GM23338 (cell line): ENCODE results near the gene CCDC60. TPM values are rescaled to one million over a fixed set of nuclear protein-coding genes. Genes with fewer than 3 reads are reported as not detected.

Source experiments
- ATAC-seq: fragments of 200-7000 bp; cut with Tn5 transposase; 3 replicates; pipeline ENCODE4 v1.9.1; 2020
- DNase-seq: peaks from one replicate; pipeline ENCODE4 v3.0.0-alpha.2; 2015; ENCODE audit warnings: low spot score
- H2AFZ ChIP-seq: fragments of 200-600 bp; sonication (generic); 2 replicates; pipeline ENCODE4 v1.8.0; 2016; ENCODE audit warnings: antibody characterized with exemption, mild to moderate bottlenecking, moderate library complexity
- H3F3A ChIP-seq: fragments of 200-600 bp; sonication (generic); replicated peaks from 2 replicates; pipeline ENCODE4 v1.8.0; 2017; ENCODE audit warnings: antibody characterized with exemption, mixed run types, low read depth
- H3K27ac ChIP-seq: fragments of 200-600 bp; sonication (generic); 2 replicates; pipeline ENCODE4 v1.6.1; 2016; ENCODE audit warnings: low read depth
- H3K27me3 ChIP-seq: fragments of 200-600 bp; sonication (generic); 2 replicates; pipeline ENCODE4 v1.8.0; 2016; ENCODE audit warnings: mild to moderate bottlenecking, mixed run types, moderate library complexity; ENCODE audit not compliant: insufficient read depth
- H3K36me3 ChIP-seq: fragments of 200-600 bp; sonication (generic); 2 replicates; pipeline ENCODE4 v1.8.0; 2016; ENCODE audit warnings: mild to moderate bottlenecking; ENCODE audit not compliant: insufficient read depth
- H3K4me1 ChIP-seq: fragments of 200-600 bp; sonication (generic); 2 replicates; pipeline ENCODE4 v1.8.0; 2016; ENCODE audit warnings: mild to moderate bottlenecking, moderate library complexity; ENCODE audit not compliant: insufficient read depth
- H3K4me2 ChIP-seq: fragments of 200-600 bp; sonication (generic); 2 replicates; pipeline ENCODE4 v1.7.1; 2017; ENCODE audit warnings: mixed run types
- H3K4me3 ChIP-seq: fragments of 200-600 bp; sonication (generic); 2 replicates; pipeline ENCODE4 v1.6.1; 2016; ENCODE audit warnings: mixed run types
- H3K79me2 ChIP-seq: fragments of 200-600 bp; sonication (generic); replicated peaks from 2 replicates; pipeline ENCODE4 v1.8.0; 2017; ENCODE audit warnings: mild to moderate bottlenecking; ENCODE audit not compliant: insufficient read depth
- H3K9me2 ChIP-seq: fragments of 200-600 bp; sonication (generic); 2 replicates; pipeline ENCODE4 v1.8.0; 2017; ENCODE audit not compliant: insufficient read depth
- H4K20me1 ChIP-seq: fragments of 200-600 bp; sonication (generic); replicated peaks from 2 replicates; pipeline ENCODE4 v1.8.0; 2017; ENCODE audit warnings: mild to moderate bottlenecking; ENCODE audit not compliant: insufficient read depth
- H3K27ac Mint-ChIP-seq: 2 replicates; pipeline ENCODE4 v1.8.0; 2020; ENCODE audit warnings: inconsistent platforms, mild to moderate bottlenecking, moderate library complexity, mixed read lengths
- H3K27me3 Mint-ChIP-seq: 3 replicates; pipeline ENCODE4 v1.8.0; 2022; ENCODE audit warnings: low read depth, mild to moderate bottlenecking, moderate library complexity, mixed read lengths, inconsistent platforms; ENCODE audit not compliant: insufficient read depth, poor library complexity
- H3K36me3 Mint-ChIP-seq: 3 replicates; pipeline ENCODE4 v1.8.0; 2021; ENCODE audit warnings: low read depth, mild to moderate bottlenecking, inconsistent platforms, moderate library complexity, mixed read lengths
- H3K4me1 Mint-ChIP-seq: 3 replicates; pipeline ENCODE4 v1.8.0; 2020; ENCODE audit warnings: mild to moderate bottlenecking, inconsistent platforms, mixed read lengths
- H3K4me3 Mint-ChIP-seq: 3 replicates; pipeline ENCODE4 v1.8.0; 2021; ENCODE audit warnings: moderate library complexity, mild to moderate bottlenecking, inconsistent platforms, mixed read lengths
- H3K9me3 Mint-ChIP-seq: 3 replicates; pipeline ENCODE4 v1.8.0; 2020; ENCODE audit warnings: moderate library complexity, mild to moderate bottlenecking, inconsistent platforms, mixed read lengths
- CTCF ChIP-seq, 2 experiments: fragments of 200-600 bp in 1 of 2; sonication (generic) in 1 of 2; conservative IDR thresholded peaks; 2 replicates each; pipeline versions ENCODE4 v1.5.1 to v1.6.1; 2016 to 2017; ENCODE audit warnings: antibody characterized with exemption in 2 of 2, low read depth in 2 of 2, mild to moderate bottlenecking in 2 of 2, moderate library complexity in 1 of 2
- EZH2 ChIP-seq: fragments of 200-600 bp; sonication (generic); IDR thresholded peaks from one replicate; pipeline ENCODE4 v1.8.0; 2017; ENCODE audit warnings: antibody characterized with exemption, mild to moderate bottlenecking, low read depth; ENCODE audit not compliant: unreplicated experiment
- EZH2phosphoT487 ChIP-seq: fragments of 200-600 bp; sonication (generic); IDR thresholded peaks from one replicate; pipeline ENCODE4 v1.8.1; 2018; ENCODE audit warnings: antibody characterized with exemption; ENCODE audit not compliant: unreplicated experiment
- JUNB ChIP-seq: IDR thresholded peaks from one replicate; pipeline ENCODE4 v1.6.1; 2016; ENCODE audit warnings: antibody characterized with exemption; ENCODE audit not compliant: unreplicated experiment
- NANOG ChIP-seq: IDR thresholded peaks from 2 replicates; pipeline ENCODE4 v1.6.1; 2016; ENCODE audit warnings: antibody characterized with exemption, borderline replicate concordance
- POLR2AphosphoS5 ChIP-seq: IDR thresholded peaks from 2 replicates; pipeline ENCODE4 v1.6.1; 2016; ENCODE audit warnings: antibody characterized with exemption, low read depth
- ZNF331 ChIP-seq: fragments of 250-450 bp; sonication (Bioruptor Pico); IDR thresholded peaks from 2 replicates; pipeline ENCODE4 v1.5.0; 2020; ENCODE audit warnings: low read depth, mild to moderate bottlenecking, moderate library complexity
- polyA plus RNA-seq: library from polyadenylated mRNA; unstranded; fragments of >200 nt; fragmentation: Nextera tagmentation; extraction: Ambion mirVana; gene quantifications from 2 replicates; pipeline ENCODE4 v1.2.1, GENCODE V29; 2016
- total RNA-seq: library from RNA; depleted of rRNA; stranded (reverse); fragments of >200 nt; shearing (Covaris generic); gene quantifications from 2 replicates; pipeline ENCODE4 v1.2.3, GENCODE V29; 2014
- TF ChIP-seq, protein P1 (sequence below): fragments of 250-450 bp; sonication (Bioruptor Pico); IDR thresholded peaks from 2 replicates; pipeline ENCODE4 v1.5.0; 2020; ENCODE audit warnings: mild to moderate bottlenecking, moderate library complexity

CCDC60 gene
- total and polyA plus RNA-seq, 2 experiments from 2014 or later: 0.53 TPM; not detected in 1

- H3K27me3 ChIP-seq: no peaks in the 10 kb centered on the region
- no peaks in the 10 kb centered on the region for H4K20me1 ChIP-seq
- ATAC-seq: no peak
- H3K4me2 ChIP-seq: no peak overlapping the region
- no peak overlapping the region for H2AFZ ChIP-seq
- H3K27me3 Mint-ChIP-seq: no peaks in the 10 kb centered on the region
- no peak overlapping the region for H3K4me3 ChIP-seq
- H3K4me1 ChIP-seq: peaks cover 34% of the 10 kb centered on the region
- TF ChIP-seq EZH2phosphoT487: no peak
- TF ChIP-seq POLR2AphosphoS5: no peak
- TF ChIP-seq NANOG: no peak
- TF ChIP-seq EZH2: no peak
- 0 out of 4 replicates have a peak, but pooled peaks of 1 of the 2 experiments have one; percentile 12 for TF ChIP-seq CTCF (conservative IDR thresholded peaks at IDR 0.05; ENCODE audit: low read depth in 2 of 2)
- TF ChIP-seq JUNB: no peak
- peaks cover 5% of the 10 kb centered on the region; the same call in 1 of the 2 replicates for H3K9me2 ChIP-seq
- H3K4me3 Mint-ChIP-seq: no peak overlapping the region
- H3K36me3 Mint-ChIP-seq: peaks cover 8% of the 10 kb centered on the region; the same call in 2 of the 3 replicates
- H3K79me2 ChIP-seq: no peaks in the 10 kb centered on the region
- peaks cover 34% of the 10 kb centered on the region for H3K4me1 Mint-ChIP-seq
- DNase-seq: no peak
- H3K27ac ChIP-seq: no peak overlapping the region
- H3K27ac Mint-ChIP-seq: no peak overlapping the region
- H3K9me3 Mint-ChIP-seq: peaks cover 7% of the 10 kb centered on the region
- no peaks in the 10 kb centered on the region for H3K36me3 ChIP-seq
- H3F3A ChIP-seq: no peaks in the 10 kb centered on the region
Observed at GRCh38 chr12:119391673-119392072, 57.1 kb downstream of the CCDC60 start.

GRCh38 chr12:119393677-119394076 lies 59.1 kb downstream of the CCDC60 start:
- no peak overlapping the region; the same call in none of the 2 replicates for H2AFZ ChIP-seq
- TF ChIP-seq ZNF331 (CRISPR knock-in tag): no peak
- TF ChIP-seq, protein P1, sequence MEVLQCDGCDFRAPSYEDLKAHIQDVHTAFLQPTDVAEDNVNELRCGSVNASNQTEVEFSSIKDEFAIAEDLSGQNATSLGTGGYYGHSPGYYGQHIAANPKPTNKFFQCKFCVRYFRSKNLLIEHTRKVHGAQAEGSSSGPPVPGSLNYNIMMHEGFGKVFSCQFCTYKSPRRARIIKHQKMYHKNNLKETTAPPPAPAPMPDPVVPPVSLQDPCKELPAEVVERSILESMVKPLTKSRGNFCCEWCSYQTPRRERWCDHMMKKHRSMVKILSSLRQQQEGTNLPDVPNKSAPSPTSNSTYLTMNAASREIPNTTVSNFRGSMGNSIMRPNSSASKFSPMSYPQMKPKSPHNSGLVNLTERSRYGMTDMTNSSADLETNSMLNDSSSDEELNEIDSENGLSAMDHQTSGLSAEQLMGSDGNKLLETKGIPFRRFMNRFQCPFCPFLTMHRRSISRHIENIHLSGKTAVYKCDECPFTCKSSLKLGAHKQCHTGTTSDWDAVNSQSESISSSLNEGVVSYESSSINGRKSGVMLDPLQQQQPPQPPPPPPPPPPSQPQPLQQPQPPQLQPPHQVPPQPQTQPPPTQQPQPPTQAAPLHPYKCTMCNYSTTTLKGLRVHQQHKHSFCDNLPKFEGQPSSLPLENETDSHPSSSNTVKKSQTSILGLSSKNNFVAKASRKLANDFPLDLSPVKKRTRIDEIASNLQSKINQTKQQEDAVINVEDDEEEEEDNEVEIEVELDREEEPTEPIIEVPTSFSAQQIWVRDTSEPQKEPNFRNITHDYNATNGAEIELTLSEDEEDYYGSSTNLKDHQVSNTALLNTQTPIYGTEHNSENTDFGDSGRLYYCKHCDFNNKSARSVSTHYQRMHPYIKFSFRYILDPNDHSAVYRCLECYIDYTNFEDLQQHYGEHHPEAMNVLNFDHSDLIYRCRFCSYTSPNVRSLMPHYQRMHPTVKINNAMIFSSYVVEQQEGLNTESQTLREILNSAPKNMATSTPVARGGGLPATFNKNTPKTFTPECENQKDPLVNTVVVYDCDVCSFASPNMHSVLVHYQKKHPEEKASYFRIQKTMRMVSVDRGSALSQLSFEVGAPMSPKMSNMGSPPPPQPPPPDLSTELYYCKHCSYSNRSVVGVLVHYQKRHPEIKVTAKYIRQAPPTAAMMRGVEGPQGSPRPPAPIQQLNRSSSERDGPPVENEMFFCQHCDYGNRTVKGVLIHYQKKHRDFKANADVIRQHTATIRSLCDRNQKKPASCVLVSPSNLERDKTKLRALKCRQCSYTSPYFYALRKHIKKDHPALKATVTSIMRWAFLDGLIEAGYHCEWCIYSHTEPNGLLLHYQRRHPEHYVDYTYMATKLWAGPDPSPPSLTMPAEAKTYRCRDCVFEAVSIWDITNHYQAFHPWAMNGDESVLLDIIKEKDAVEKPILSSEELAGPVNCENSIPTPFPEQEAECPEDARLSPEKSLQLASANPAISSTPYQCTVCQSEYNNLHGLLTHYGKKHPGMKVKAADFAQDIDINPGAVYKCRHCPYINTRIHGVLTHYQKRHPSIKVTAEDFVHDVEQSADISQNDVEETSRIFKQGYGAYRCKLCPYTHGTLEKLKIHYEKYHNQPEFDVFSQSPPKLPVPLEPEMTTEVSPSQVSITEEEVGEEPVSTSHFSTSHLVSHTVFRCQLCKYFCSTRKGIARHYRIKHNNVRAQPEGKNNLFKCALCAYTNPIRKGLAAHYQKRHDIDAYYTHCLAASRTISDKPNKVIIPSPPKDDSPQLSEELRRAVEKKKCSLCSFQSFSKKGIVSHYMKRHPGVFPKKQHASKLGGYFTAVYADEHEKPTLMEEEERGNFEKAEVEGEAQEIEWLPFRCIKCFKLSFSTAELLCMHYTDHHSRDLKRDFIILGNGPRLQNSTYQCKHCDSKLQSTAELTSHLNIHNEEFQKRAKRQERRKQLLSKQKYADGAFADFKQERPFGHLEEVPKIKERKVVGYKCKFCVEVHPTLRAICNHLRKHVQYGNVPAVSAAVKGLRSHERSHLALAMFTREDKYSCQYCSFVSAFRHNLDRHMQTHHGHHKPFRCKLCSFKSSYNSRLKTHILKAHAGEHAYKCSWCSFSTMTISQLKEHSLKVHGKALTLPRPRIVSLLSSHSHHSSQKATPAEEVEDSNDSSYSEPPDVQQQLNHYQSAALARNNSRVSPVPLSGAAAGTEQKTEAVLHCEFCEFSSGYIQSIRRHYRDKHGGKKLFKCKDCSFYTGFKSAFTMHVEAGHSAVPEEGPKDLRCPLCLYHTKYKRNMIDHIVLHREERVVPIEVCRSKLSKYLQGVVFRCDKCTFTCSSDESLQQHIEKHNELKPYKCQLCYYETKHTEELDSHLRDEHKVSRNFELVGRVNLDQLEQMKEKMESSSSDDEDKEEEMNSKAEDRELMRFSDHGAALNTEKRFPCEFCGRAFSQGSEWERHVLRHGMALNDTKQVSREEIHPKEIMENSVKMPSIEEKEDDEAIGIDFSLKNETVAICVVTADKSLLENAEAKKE: no peak
- no peak for TF ChIP-seq EZH2
- no peak for ATAC-seq

More at GRCh38 chr12:119393677-119394076, 59.1 kb downstream of the CCDC60 start:
- H3K36me3 Mint-ChIP-seq: peaks cover 20% of the 10 kb centered on the region
- Histone ChIP-seq H3F3A (no peaks in the 10 kb centered on the region), H3K4me1 (peaks cover 20% of the 10 kb centered on the region), H3K4me3 (no peak overlapping the region), H3K9me2 (peaks cover 3% of the 10 kb centered on the region; the same call in 1 of the 2 replicates), H3K27ac (no peak overlapping the region), H4K20me1 (no peaks in the 10 kb centered on the region), H3K4me2 (no peak overlapping the region), H3K27me3 (no peaks in the 10 kb centered on the region), H3K79me2 (no peaks in the 10 kb centered on the region), H3K36me3 (no peaks in the 10 kb centered on the region; the same call in 1 of the 2 replicates)
- peaks cover 20% of the 10 kb centered on the region for H3K9me3 Mint-ChIP-seq
- peaks cover 23% of the 10 kb centered on the region for H3K4me1 Mint-ChIP-seq
- no peak overlapping the region for H3K4me3 Mint-ChIP-seq
- H3K27me3 Mint-ChIP-seq: no peaks in the 10 kb centered on the region
- no peak for DNase-seq
- H3K27ac Mint-ChIP-seq: 0 out of 2 replicates have a peak overlapping the region, but pooled peaks have one; percentile 38
